GM18873 (cell line): ENCODE measurements around the gene SRCIN1.

Source experiments
- ATAC-seq: cut with Tn5 transposase; IDR thresholded peaks from one replicate; pipeline ENCODE4 v1.9.1; 2021; ENCODE audit warnings: mild to moderate bottlenecking, moderate library complexity, moderate number of reproducible peaks; ENCODE audit not compliant: unreplicated experiment, low FRiP score

Gene SRCIN1

GRCh38 chr17:38585056-38585917 is 20.5 kb downstream of the SRCIN1 start:
- ATAC-seq: no peak

DNA sequence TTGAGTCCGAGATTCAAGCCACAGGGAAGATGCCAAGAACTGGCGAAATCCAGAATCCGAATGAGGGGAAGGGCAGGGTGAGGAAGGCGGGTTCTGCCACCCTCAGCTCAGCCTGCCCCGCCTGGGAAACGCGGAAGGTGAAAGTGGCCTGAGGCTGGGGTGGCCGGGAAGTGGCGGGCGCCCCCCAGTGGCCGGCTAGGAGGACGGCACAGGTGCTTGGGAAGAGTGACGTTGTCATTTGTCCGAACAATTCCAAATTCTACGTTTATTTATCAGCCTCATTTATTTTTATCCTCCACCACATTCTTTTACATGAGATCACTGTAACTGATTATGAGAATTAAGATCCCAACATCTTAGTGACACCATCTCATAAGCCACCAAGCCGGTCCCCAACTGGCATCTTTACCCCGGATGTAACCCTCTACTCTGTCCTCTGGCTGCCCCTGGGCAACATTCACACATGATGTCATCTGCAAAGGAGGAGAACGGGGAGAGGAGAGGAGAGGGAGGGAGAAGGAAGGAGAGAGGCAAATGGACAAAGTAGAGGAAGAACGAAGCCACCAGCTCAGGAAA is 21.3 kb downstream of the SRCIN1 start:
- no peak for ATAC-seq

DNA sequence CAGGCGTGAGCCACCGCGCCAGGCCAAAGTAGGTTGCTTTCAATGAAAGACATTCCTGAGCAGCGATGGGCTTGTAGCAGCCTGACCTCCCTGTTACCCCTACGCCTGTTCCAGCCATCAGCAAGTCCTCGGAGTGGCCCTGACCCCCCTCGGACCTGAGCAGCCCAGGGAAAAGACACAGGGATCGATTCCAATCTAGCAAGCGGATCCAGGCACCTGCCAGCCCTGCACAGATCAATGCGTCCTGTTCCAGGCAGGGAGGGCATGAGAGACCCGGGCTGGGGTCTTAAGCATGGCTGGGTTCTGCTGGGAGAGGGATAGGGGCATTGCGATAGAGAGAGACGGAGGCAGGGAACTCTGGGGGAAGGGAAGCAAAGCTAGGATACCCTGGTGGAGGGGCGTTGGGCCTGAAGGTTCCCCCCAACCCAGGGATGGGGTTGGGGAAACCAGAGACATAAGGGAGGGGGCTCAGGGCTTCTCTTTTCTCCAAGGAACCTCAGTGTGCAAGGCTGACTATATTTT is 21.9 kb downstream of the SRCIN1 start:
- ATAC-seq: no peak

DNA sequence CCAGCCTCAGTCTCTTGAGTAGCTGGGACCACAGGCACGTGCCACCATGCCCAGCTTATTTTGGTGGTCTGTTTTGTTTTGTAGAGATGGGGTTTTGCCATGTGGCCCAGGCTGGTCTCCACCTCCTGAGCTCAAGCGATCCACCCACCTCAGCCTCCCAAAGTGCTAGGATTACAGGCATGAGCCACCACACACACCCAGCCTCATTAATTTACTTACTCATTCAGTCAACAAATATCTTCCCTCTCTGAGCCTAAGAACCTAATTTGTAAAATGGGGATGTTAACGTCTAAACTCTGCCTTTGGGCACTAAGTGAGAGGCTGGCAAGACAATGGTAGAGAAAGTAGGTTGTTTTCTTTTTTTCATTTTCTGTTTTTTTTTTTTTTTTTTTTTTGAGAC is 22.6 kb downstream of the SRCIN1 start:
- ATAC-seq: no peak

- ATAC-seq: no peak
Observed at GRCh38 chr17:38582069-38582468, 23.7 kb downstream of the SRCIN1 start.

GRCh38 chr17:38579934-38580333 is 25.8 kb downstream of the SRCIN1 start:
- ATAC-seq: no peak

DNA sequence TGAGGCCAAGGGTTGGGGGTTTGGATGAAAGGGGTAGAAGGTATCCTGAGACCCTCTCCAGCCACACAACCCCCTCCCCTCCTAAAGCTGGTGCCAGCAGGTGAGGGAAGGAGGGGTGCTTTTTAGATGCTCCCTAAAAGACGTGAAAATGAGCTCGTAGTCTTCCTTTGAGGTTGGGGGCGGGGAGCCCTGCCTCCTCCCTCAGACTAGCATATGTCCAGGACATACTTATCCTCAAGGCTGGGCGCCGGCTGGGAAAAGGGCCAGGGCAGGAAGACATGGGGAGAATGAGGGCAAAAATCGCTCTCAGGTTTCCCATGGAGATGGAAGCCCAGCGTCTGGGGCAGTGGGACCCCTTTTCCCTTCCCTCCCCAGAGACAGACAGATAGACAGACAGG is 26.7 kb downstream of the SRCIN1 start:
- no peak for ATAC-seq

- ATAC-seq: no peak
Observed at GRCh38 chr17:38578229-38579082, 27.3 kb downstream of the SRCIN1 start.

- no peak for ATAC-seq
Observed at GRCh38 chr17:38577645-38578173, 28.0 kb downstream of the SRCIN1 start.

GRCh38 chr17:38577244-38577643 is 28.5 kb downstream of the SRCIN1 start:
- ATAC-seq: no peak

DNA sequence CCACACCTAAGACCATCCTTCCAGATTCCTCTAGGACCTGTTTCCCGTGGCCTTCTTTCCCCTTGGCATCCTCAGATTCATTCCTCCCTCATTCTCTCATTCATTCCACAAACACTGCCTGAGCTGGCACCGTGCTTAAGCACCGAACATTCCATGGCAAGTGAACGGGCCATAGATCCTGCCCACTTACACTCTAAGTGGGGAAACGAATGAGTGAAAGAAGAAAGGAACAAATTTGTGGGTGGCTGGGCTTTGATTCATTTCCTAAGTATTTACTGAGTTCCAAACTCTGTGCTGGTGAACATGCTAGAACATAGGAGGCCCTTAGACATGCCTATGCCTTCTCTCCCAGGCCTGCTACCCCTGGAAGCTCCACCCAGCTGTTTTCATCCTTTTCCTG is 30.0 kb downstream of the SRCIN1 start:
- no peak for ATAC-seq

GRCh38 chr17:38574712-38575111 is 31.0 kb downstream of the SRCIN1 start:
- no peak for ATAC-seq

- no peak for ATAC-seq
Observed at GRCh38 chr17:38572669-38573365, 32.9 kb downstream of the SRCIN1 start.

DNA sequence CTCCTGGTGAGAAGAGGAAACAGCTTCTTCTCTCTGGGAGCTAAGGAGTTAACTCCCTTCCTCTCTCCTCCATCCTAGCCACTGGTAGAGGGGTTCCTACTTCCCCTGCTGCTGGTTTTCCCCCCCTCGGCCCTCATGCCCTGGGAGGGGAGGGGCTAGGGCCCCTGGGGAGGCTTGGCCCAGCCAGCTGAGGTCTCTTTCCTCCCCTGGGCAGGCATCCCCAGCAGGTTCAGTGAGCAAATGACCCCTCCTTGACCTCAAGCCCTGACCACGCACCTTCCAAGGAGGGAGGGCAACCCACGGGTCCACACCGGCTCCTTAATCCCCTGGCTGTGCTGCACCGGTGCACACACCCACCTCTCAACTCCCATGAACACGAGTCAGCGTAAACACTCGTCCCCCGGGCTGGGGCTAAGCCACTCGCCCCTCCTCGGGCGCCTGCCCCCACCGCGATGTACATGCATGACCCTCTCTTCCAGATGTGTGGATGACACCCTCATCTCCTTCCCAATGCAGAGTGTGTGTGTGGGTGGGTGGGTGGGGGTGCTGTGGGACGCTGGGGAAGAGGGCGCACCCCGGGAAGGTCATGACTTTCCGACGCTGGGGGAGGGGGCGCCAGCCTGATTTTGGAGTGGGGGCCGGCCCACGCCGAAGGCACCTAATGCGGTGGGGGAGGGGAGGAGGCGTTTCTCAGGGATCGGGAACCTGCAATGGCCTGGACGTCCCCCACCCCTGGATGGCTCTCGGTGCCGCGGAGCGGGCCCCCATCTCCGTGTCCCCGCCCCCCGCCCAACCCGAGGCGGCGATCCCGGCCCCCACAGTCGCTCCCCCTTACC is 33.7 kb downstream of the SRCIN1 start:
- no peak for ATAC-seq

- ATAC-seq: no peak
Observed at GRCh38 chr17:38569701-38570512, 35.8 kb downstream of the SRCIN1 start.

DNA sequence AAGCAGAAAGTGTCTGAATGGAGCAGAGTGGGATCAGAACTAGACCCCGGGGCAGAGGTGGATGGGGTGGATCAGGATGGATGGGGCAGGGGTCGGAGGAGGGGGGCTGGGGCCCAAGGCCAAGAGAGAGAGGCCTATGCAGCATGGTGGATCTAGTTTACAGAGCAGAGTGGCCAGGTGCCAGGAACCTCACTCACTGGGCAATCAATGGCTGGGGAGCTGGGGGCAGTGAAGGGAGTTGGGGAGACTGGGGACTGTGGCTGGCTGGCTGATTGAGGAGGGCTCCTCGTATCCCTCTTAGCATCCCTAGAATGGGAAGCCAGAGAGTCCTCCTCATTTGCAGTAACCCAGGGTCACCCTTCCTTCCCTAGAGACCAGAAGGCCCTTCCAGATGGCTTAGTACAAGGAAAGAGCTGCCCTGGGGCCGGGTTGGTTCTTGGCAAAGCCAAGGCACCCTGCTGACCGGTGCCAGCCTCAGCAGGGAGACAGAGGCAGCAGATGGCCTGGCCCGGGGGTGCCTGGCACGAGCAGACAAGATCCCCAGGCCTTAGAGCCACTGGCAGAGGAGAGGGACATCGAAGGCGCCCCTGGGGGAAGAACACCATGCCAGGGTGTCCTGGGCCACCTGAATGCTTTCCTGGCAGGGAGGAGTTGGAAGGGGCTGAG is 36.8 kb downstream of the SRCIN1 start:
- ATAC-seq: no peak

GRCh38 chr17:38568274-38568673 is 37.5 kb downstream of the SRCIN1 start:
- ATAC-seq: no peak

DNA sequence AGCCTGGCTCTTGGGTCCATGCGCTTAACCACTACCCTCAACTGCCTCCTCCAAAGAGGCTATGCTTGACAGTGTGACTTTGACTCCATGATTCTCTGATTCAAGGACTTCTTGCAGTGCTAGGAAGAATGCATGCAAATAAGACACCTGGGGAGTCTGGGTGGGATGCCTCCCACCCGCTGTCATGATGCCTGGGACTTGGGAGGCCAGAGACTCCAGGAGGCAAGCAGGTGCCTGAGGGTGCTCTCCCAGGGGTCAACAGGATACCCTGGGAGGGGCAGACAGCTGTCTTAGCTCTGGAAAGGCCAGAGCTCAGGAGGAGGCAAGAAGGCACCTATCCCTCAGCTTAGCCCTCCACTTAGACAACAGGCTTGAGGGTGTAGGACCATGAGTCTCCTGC is 38.4 kb downstream of the SRCIN1 start:
- ATAC-seq: no peak
